GM23338 (cell line): ENCODE results near the gene RRP9. TPM values are rescaled to one million over a fixed set of nuclear protein-coding genes. Genes with fewer than 3 reads are reported as not detected.

Experiments used
- ATAC-seq: fragments of 200-7000 bp; cut with Tn5 transposase; 3 replicates; pipeline ENCODE4 v1.9.1; 2020
- DNase-seq: peaks from one replicate; pipeline ENCODE4 v3.0.0-alpha.2; 2015; ENCODE audit warnings: low spot score
- H2AFZ ChIP-seq: fragments of 200-600 bp; sonication (generic); 2 replicates; pipeline ENCODE4 v1.8.0; 2016; ENCODE audit warnings: antibody characterized with exemption, mild to moderate bottlenecking, moderate library complexity
- H3F3A ChIP-seq: fragments of 200-600 bp; sonication (generic); replicated peaks from 2 replicates; pipeline ENCODE4 v1.8.0; 2017; ENCODE audit warnings: antibody characterized with exemption, mixed run types, low read depth
- H3K27ac ChIP-seq: fragments of 200-600 bp; sonication (generic); 2 replicates; pipeline ENCODE4 v1.6.1; 2016; ENCODE audit warnings: low read depth
- H3K27me3 ChIP-seq: fragments of 200-600 bp; sonication (generic); 2 replicates; pipeline ENCODE4 v1.8.0; 2016; ENCODE audit warnings: mild to moderate bottlenecking, mixed run types, moderate library complexity; ENCODE audit not compliant: insufficient read depth
- H3K36me3 ChIP-seq: fragments of 200-600 bp; sonication (generic); 2 replicates; pipeline ENCODE4 v1.8.0; 2016; ENCODE audit warnings: mild to moderate bottlenecking; ENCODE audit not compliant: insufficient read depth
- H3K4me1 ChIP-seq: fragments of 200-600 bp; sonication (generic); 2 replicates; pipeline ENCODE4 v1.8.0; 2016; ENCODE audit warnings: mild to moderate bottlenecking, moderate library complexity; ENCODE audit not compliant: insufficient read depth
- H3K4me2 ChIP-seq: fragments of 200-600 bp; sonication (generic); 2 replicates; pipeline ENCODE4 v1.7.1; 2017; ENCODE audit warnings: mixed run types
- H3K4me3 ChIP-seq: fragments of 200-600 bp; sonication (generic); 2 replicates; pipeline ENCODE4 v1.6.1; 2016; ENCODE audit warnings: mixed run types
- H3K79me2 ChIP-seq: fragments of 200-600 bp; sonication (generic); replicated peaks from 2 replicates; pipeline ENCODE4 v1.8.0; 2017; ENCODE audit warnings: mild to moderate bottlenecking; ENCODE audit not compliant: insufficient read depth
- H3K9me2 ChIP-seq: fragments of 200-600 bp; sonication (generic); 2 replicates; pipeline ENCODE4 v1.8.0; 2017; ENCODE audit not compliant: insufficient read depth
- H4K20me1 ChIP-seq: fragments of 200-600 bp; sonication (generic); replicated peaks from 2 replicates; pipeline ENCODE4 v1.8.0; 2017; ENCODE audit warnings: mild to moderate bottlenecking; ENCODE audit not compliant: insufficient read depth
- H3K27ac Mint-ChIP-seq: 2 replicates; pipeline ENCODE4 v1.8.0; 2020; ENCODE audit warnings: inconsistent platforms, mild to moderate bottlenecking, moderate library complexity, mixed read lengths
- H3K27me3 Mint-ChIP-seq: 3 replicates; pipeline ENCODE4 v1.8.0; 2022; ENCODE audit warnings: low read depth, mild to moderate bottlenecking, moderate library complexity, mixed read lengths, inconsistent platforms; ENCODE audit not compliant: insufficient read depth, poor library complexity
- H3K36me3 Mint-ChIP-seq: 3 replicates; pipeline ENCODE4 v1.8.0; 2021; ENCODE audit warnings: low read depth, mild to moderate bottlenecking, inconsistent platforms, moderate library complexity, mixed read lengths
- H3K4me1 Mint-ChIP-seq: 3 replicates; pipeline ENCODE4 v1.8.0; 2020; ENCODE audit warnings: mild to moderate bottlenecking, inconsistent platforms, mixed read lengths
- H3K4me3 Mint-ChIP-seq: 3 replicates; pipeline ENCODE4 v1.8.0; 2021; ENCODE audit warnings: moderate library complexity, mild to moderate bottlenecking, inconsistent platforms, mixed read lengths
- H3K9me3 Mint-ChIP-seq: 3 replicates; pipeline ENCODE4 v1.8.0; 2020; ENCODE audit warnings: moderate library complexity, mild to moderate bottlenecking, inconsistent platforms, mixed read lengths
- CREB1 ChIP-seq: fragments of 250-450 bp; sonication (Bioruptor Pico); IDR thresholded peaks from 2 replicates; pipeline ENCODE4 v1.5.0; 2020; ENCODE audit warnings: low read depth, mild to moderate bottlenecking, moderate library complexity
- CTCF ChIP-seq, 2 experiments: fragments of 200-600 bp in 1 of 2; sonication (generic) in 1 of 2; conservative IDR thresholded peaks; 2 replicates each; pipeline versions ENCODE4 v1.5.1 to v1.6.1; 2016 to 2017; ENCODE audit warnings: antibody characterized with exemption in 2 of 2, low read depth in 2 of 2, mild to moderate bottlenecking in 2 of 2, moderate library complexity in 1 of 2
- ETS1 ChIP-seq: IDR thresholded peaks from 2 replicates; pipeline ENCODE4 v1.6.1; 2016; ENCODE audit warnings: antibody characterized with exemption
- EZH2 ChIP-seq: fragments of 200-600 bp; sonication (generic); IDR thresholded peaks from one replicate; pipeline ENCODE4 v1.8.0; 2017; ENCODE audit warnings: antibody characterized with exemption, mild to moderate bottlenecking, low read depth; ENCODE audit not compliant: unreplicated experiment
- EZH2phosphoT487 ChIP-seq: fragments of 200-600 bp; sonication (generic); IDR thresholded peaks from one replicate; pipeline ENCODE4 v1.8.1; 2018; ENCODE audit warnings: antibody characterized with exemption; ENCODE audit not compliant: unreplicated experiment
- JUNB ChIP-seq: IDR thresholded peaks from one replicate; pipeline ENCODE4 v1.6.1; 2016; ENCODE audit warnings: antibody characterized with exemption; ENCODE audit not compliant: unreplicated experiment
- NANOG ChIP-seq: IDR thresholded peaks from 2 replicates; pipeline ENCODE4 v1.6.1; 2016; ENCODE audit warnings: antibody characterized with exemption, borderline replicate concordance
- POLR2AphosphoS5 ChIP-seq: IDR thresholded peaks from 2 replicates; pipeline ENCODE4 v1.6.1; 2016; ENCODE audit warnings: antibody characterized with exemption, low read depth
- STAT1 ChIP-seq: IDR thresholded peaks from one replicate; pipeline ENCODE4 v1.6.1; 2016; ENCODE audit warnings: antibody characterized with exemption; ENCODE audit not compliant: unreplicated experiment
- ZNF114 ChIP-seq: fragments of 250-450 bp; sonication (Bioruptor Pico); IDR thresholded peaks from 2 replicates; pipeline ENCODE4 v1.5.0; 2020; ENCODE audit warnings: mild to moderate bottlenecking, moderate library complexity
- ZNF331 ChIP-seq: fragments of 250-450 bp; sonication (Bioruptor Pico); IDR thresholded peaks from 2 replicates; pipeline ENCODE4 v1.5.0; 2020; ENCODE audit warnings: low read depth, mild to moderate bottlenecking, moderate library complexity
- ZNF462 ChIP-seq: fragments of 250-450 bp; sonication (Bioruptor Pico); IDR thresholded peaks from 2 replicates; pipeline ENCODE4 v1.5.0; 2020; ENCODE audit warnings: mild to moderate bottlenecking, moderate library complexity
- polyA plus RNA-seq: library from polyadenylated mRNA; unstranded; fragments of >200 nt; fragmentation: Nextera tagmentation; extraction: Ambion mirVana; gene quantifications from 2 replicates; pipeline ENCODE4 v1.2.1, GENCODE V29; 2016
- total RNA-seq: library from RNA; depleted of rRNA; stranded (reverse); fragments of >200 nt; shearing (Covaris generic); gene quantifications from 2 replicates; pipeline ENCODE4 v1.2.3, GENCODE V29; 2014

RRP9 gene
- total and polyA plus RNA-seq, 2 experiments from 2014 or later: 62.4 to 68.1 TPM

- TF ChIP-seq ETS1: no peak
- no peak for TF ChIP-seq ZNF331 (CRISPR knock-in tag)
- TF ChIP-seq EZH2phosphoT487: no peak
- no peak for TF ChIP-seq STAT1
- no peak for TF ChIP-seq EZH2
Measured at GRCh38 chr3:51946796-51947195, 5.1 kb upstream of the RRP9 start (continued).

- H3K27me3 ChIP-seq: peaks cover 8% of the 10 kb centered on the region; the same call in 1 of the 2 replicates
- H4K20me1 ChIP-seq: no peaks in the 10 kb centered on the region
- H3K4me2 ChIP-seq: no peak overlapping the region
- H3K27me3 Mint-ChIP-seq: peaks cover 23% of the 10 kb centered on the region
- H3K4me3 ChIP-seq: no peak overlapping the region
- H2AFZ ChIP-seq: no peak overlapping the region
- ATAC-seq (no peak), DNase-seq (no peak)
- H3K27ac ChIP-seq: no peak overlapping the region
- no peak overlapping the region for H3K4me3 Mint-ChIP-seq
- H3K9me3 Mint-ChIP-seq: no peaks in the 10 kb centered on the region
- H3K4me1 ChIP-seq: no peaks in the 10 kb centered on the region
- no peaks in the 10 kb centered on the region for H3F3A ChIP-seq
- peaks cover 5% of the 10 kb centered on the region; the same call in 2 of the 3 replicates for H3K4me1 Mint-ChIP-seq
- peaks cover 2% of the 10 kb centered on the region; the same call in 1 of the 3 replicates for H3K36me3 Mint-ChIP-seq
- no peak overlapping the region for H3K27ac Mint-ChIP-seq
- H3K79me2 ChIP-seq: peaks cover 3% of the 10 kb centered on the region
- H3K9me2 ChIP-seq: no peaks in the 10 kb centered on the region
- no peaks in the 10 kb centered on the region for H3K36me3 ChIP-seq
- TF ChIP-seq POLR2AphosphoS5 (no peak), STAT1 (no peak), JUNB (no peak), ZNF114 (no peak), CTCF (conservative IDR thresholded peaks at IDR 0.05; ENCODE audit: low read depth in 2 of 2) (no peak), ZNF331 (CRISPR knock-in tag) (no peak), CREB1 (no peak), NANOG (no peak), EZH2 (no peak), EZH2phosphoT487 (no peak), ZNF462 (no peak)
Measured at GRCh38 chr3:51945926-51946705, 4.4 kb upstream of the RRP9 start.
